ENCODE data around the gene TMEM60. TPM values are rescaled to one million over a fixed set of nuclear protein-coding genes. Genes with fewer than 3 reads are reported as not detected.

TMEM60 gene
- total RNA-seq, 6 donors from 2014 or later, result 8.7 to 19.7 (median 19.1) TPM; not detected in 1

GRCh38 chr7:77794000-77794399, 4.2 kb downstream of the TMEM60 start:
- TF ChIP-seq EP300 (IDR thresholded peaks at IDR 0.05), result no peak
- no peak for TF ChIP-seq CTCF (IDR thresholded peaks at IDR 0.05)
- TF ChIP-seq POLR2A (IDR thresholded peaks at IDR 0.05), result no peak
- no peak for TF ChIP-seq POLR2AphosphoS5 (IDR thresholded peaks at IDR 0.05)
- DNase-seq, result no peak
- Histone ChIP-seq H3K9me3 (no peaks in the 10 kb centered on the region), H3K27me3 (no peaks in the 10 kb centered on the region), H3K4me1 (peaks cover 18 to 51% (median 24%) of the 10 kb centered on the region in 4 donors), H3K4me3 (no peak overlapping the region), H3K27ac (no peak overlapping the region), H3K36me3 (peaks cover 0 to 7% (median 0%) of the 10 kb centered on the region in 4 donors)
- no peak for ATAC-seq (ENCODE audit: low FRiP score in 2 of 2)
- 83 to 86% methylated on average over 4 of the region's 4 CpGs for WGBS, 2 donors

DNA sequence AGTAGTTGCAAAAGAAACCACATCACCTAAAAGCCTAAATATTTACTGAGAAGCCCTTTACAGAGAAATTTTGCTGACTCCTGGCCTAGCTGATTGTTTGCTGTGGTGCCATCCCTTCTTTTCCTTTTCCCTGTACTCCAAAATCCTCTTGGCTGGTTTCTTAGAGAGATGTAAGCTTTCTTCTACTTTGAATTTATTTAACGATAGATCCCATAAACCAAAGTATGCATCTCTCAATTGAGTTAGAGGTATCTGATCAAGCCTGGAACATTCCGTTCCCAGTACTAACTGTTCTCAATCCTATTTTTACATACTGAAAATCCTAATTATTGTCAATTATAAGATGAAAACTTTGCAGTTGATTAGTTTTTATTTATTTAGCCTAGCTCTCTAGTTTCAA, 6.3 kb downstream of the TMEM60 start:
- 85 to 90% methylated on average over 2 of the region's 2 CpGs for WGBS, 2 donors
- ATAC-seq (ENCODE audit: low FRiP score in 2 of 2) (no peak), DNase-seq (no peak)
- H3K9me3 ChIP-seq, result no peaks in the 10 kb centered on the region
- H3K4me1 ChIP-seq, result peaks cover 14 to 45% (median 18%) of the 10 kb centered on the region in 4 donors
- no peak for TF ChIP-seq CTCF (IDR thresholded peaks at IDR 0.05)
- TF ChIP-seq POLR2AphosphoS5 (IDR thresholded peaks at IDR 0.05), result no peak
- TF ChIP-seq EP300 (IDR thresholded peaks at IDR 0.05), result no peak
- no peak for TF ChIP-seq POLR2A (IDR thresholded peaks at IDR 0.05)
- H3K27me3 ChIP-seq, result no peaks in the 10 kb centered on the region
- peaks cover 0 to 7% (median 0%) of the 10 kb centered on the region in 4 donors for H3K36me3 ChIP-seq
- H3K27ac ChIP-seq, result peak overlapping the region in 3 of 4 donors; percentile 17 to 32 (median 23)
- no peak overlapping the region for H3K4me3 ChIP-seq

DNA sequence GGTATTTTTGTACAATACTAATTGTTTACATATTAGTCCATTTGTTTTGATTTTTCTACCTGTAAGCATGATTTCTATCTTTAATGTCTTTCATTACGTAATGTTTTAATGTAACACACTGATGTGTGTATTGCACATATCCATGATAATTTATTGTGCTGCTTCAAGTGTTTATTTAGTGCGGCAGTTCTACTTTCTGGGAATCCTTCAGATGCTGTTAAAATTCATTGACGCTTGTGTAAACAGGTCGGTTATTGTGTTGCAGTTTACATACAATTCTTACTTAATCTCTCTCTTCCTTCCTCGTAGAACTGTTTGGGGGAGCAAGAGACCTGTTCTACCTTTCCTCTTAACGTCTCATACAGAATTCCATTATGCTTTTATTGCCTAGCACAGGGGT, 6.9 kb downstream of the TMEM60 start:
- WGBS, 2 donors, result 24 to 41% methylated on average over 6 of the region's 6 CpGs
- Histone ChIP-seq H3K36me3 (peaks cover 0 to 7% (median 0%) of the 10 kb centered on the region in 4 donors), H3K4me3 (no peak overlapping the region), H3K27ac (peak overlapping the region in 3 of 4 donors; percentile 17 to 32 (median 23)), H3K9me3 (no peaks in the 10 kb centered on the region), H3K27me3 (no peaks in the 10 kb centered on the region), H3K4me1 (peaks cover 8 to 38% (median 12%) of the 10 kb centered on the region in 4 donors)
- ATAC-seq (ENCODE audit: low FRiP score in 2 of 2) (peak in 1 of 2 donors; percentile 30), DNase-seq (no peak)
- TF ChIP-seq CTCF (IDR thresholded peaks at IDR 0.05) (no peak), POLR2A (IDR thresholded peaks at IDR 0.05) (no peak), POLR2AphosphoS5 (IDR thresholded peaks at IDR 0.05) (no peak), EP300 (IDR thresholded peaks at IDR 0.05) (peak in 1 of 4 donors; percentile 5)

DNA sequence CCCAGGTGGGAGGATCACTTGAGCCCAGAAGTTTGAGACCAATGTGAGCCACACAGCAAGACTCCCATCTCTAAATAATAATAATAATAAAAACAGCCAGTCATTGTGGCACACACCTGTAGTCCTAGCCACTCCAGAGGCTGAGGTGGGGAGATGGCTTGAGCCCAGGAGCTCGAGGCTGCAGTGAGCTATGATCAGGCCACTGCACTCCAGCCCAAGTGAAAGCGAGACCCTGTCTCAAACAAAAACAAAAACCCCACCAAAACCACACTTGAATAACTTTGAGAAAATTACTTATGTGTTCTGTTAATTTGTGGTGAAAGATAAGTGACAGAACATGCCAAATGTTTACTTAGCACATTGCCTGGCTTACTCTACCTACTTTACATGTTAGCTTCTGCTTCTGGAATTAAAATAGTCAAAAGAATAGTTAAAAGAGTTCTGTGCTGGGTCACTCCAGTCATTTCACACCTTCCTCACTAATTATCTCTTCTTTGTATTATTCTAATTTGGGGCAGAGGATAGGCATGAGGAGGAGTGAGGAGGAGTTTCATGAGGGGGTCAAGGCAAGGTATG, 9.8 kb downstream of the TMEM60 start:
- 79 to 89% methylated on average over 2 of the region's 2 CpGs for WGBS, 2 donors
- Histone ChIP-seq H3K9me3 (no peaks in the 10 kb centered on the region), H3K4me1 (peaks cover 6 to 18% (median 9%) of the 10 kb centered on the region in 4 donors), H3K27me3 (no peaks in the 10 kb centered on the region), H3K4me3 (no peak overlapping the region), H3K36me3 (peaks cover 0 to 3% (median 0%) of the 10 kb centered on the region in 4 donors), H3K27ac (no peak overlapping the region)
- ATAC-seq (ENCODE audit: low FRiP score in 2 of 2), result no peak
- DNase-seq, result no peak
- TF ChIP-seq POLR2AphosphoS5 (IDR thresholded peaks at IDR 0.05), result no peak
- no peak for TF ChIP-seq EP300 (IDR thresholded peaks at IDR 0.05)
- no peak for TF ChIP-seq POLR2A (IDR thresholded peaks at IDR 0.05)
- TF ChIP-seq CTCF (IDR thresholded peaks at IDR 0.05), result no peak

DNA sequence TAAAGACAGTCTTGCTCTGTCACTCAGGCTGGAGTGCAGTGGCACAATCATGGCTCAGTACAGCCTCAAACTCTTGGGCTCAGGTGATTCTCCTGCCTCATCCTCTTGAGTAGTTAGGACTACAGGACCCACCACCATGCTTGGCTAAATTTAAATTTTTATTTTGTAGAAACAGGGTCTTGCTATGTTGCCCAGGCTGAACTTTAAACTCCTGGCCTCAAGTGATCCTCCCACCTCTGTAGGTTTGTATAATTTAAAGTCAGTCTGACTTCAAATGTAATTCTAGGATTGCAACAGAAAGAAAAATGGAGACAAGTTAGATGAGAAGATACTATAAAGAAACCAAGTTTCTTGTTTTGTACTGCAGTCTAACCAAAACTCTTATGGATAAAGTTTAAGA, 11.5 kb downstream of the TMEM60 start:
- H3K4me1 ChIP-seq, result peaks cover 4 to 9% (median 5%) of the 10 kb centered on the region in 4 donors
- no peak overlapping the region for H3K4me3 ChIP-seq
- no peak overlapping the region for H3K27ac ChIP-seq
- TF ChIP-seq EP300 (IDR thresholded peaks at IDR 0.05) (no peak), CTCF (IDR thresholded peaks at IDR 0.05) (no peak), POLR2A (IDR thresholded peaks at IDR 0.05) (no peak), POLR2AphosphoS5 (IDR thresholded peaks at IDR 0.05) (no peak)
- DNase-seq, result no peak
- no peaks in the 10 kb centered on the region for H3K9me3 ChIP-seq
- peaks cover 0 to 16% (median 0%) of the 10 kb centered on the region in 4 donors for H3K36me3 ChIP-seq
- no peaks in the 10 kb centered on the region for H3K27me3 ChIP-seq
- no peak for ATAC-seq (ENCODE audit: low FRiP score in 2 of 2)
